GM10266 (cell line): ENCODE results near the gene ABHD14A.

Experiments used
- DNase-seq: peaks from one replicate; pipeline ENCODE4 v3.0.0; 2012; ENCODE audit errors: extremely low spot score
- TF ChIP-seq, protein P1 (sequence below): IDR thresholded peaks from 2 replicates; pipeline ENCODE4 v1.5.1; 2012; ENCODE audit warnings: mild to moderate bottlenecking, low read depth; ENCODE audit not compliant: control insufficient read depth, insufficient read depth; ENCODE audit errors: missing control alignments

ABHD14A gene

DNA sequence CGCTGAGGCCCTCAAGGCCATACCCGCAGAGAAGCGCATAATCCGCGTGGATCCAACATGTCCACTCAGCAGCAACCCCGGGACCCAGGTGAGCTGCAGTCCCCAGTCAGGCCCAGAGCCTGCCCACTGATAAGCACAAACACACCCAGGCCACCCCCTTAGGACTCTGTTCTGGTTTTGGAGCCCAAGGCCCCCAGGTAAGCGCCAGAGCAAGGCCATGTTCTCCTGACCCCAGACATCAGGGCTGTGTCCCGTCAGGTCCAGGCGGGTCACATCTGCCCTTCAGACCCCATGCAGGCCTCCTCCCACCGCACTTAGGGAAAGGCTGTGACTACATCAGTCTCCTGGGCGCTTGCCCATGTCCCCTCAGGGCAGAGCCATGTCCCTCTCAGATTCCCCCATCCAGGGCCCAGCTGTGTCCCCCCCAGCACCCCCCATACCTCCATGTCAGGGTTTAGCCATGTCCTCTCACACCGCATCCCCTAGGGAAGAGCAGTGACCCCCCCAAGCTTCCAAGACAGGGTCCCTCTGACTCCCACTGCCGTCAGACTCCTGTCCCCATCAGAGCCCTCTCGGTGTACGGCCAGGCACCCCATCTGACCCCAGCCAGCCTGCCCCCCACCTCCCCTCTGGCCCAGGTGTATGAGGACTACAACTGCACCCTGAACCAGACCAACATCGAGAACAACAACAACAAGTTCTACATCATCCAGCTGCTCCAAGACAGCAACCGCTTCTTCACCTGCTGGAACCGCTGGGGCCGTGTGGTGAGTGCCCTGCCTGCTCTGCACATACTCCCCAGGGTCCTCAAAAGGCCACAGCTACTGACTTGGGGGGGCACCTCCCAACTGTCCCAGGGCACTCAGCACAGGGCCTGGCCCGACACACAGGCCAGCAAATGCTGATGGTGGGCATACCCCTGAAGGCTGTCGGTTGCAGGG lies 31.1 kb upstream of the ABHD14A start:
- no peak for DNase-seq
- TF ChIP-seq, protein P1, sequence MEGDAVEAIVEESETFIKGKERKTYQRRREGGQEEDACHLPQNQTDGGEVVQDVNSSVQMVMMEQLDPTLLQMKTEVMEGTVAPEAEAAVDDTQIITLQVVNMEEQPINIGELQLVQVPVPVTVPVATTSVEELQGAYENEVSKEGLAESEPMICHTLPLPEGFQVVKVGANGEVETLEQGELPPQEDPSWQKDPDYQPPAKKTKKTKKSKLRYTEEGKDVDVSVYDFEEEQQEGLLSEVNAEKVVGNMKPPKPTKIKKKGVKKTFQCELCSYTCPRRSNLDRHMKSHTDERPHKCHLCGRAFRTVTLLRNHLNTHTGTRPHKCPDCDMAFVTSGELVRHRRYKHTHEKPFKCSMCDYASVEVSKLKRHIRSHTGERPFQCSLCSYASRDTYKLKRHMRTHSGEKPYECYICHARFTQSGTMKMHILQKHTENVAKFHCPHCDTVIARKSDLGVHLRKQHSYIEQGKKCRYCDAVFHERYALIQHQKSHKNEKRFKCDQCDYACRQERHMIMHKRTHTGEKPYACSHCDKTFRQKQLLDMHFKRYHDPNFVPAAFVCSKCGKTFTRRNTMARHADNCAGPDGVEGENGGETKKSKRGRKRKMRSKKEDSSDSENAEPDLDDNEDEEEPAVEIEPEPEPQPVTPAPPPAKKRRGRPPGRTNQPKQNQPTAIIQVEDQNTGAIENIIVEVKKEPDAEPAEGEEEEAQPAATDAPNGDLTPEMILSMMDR = no peak

DNA sequence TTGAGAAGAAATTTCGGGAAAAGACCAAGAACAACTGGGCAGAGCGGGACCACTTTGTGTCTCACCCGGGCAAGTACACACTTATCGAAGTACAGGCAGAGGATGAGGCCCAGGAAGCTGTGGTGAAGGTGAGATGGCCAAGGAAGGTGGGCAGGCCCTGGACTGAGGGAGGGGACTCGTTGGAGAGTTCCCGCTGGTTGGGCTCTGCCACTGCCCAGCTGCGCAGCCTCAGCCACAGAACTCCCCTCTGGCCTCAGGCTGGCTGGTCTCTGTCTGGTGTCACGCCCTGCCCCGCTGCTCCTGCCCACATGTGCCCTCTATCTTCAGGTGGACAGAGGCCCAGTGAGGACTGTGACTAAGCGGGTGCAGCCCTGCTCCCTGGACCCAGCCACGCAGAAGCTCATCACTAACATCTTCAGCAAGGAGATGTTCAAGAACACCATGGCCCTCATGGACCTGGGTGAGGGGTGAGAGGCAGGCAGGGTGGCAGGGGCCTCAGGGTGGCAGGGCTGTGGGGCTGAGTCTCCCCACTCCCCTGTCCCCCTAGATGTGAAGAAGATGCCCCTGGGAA lies 30.3 kb upstream of the ABHD14A start:
- no peak for DNase-seq
- TF ChIP-seq, protein P1 = no peak

DNA sequence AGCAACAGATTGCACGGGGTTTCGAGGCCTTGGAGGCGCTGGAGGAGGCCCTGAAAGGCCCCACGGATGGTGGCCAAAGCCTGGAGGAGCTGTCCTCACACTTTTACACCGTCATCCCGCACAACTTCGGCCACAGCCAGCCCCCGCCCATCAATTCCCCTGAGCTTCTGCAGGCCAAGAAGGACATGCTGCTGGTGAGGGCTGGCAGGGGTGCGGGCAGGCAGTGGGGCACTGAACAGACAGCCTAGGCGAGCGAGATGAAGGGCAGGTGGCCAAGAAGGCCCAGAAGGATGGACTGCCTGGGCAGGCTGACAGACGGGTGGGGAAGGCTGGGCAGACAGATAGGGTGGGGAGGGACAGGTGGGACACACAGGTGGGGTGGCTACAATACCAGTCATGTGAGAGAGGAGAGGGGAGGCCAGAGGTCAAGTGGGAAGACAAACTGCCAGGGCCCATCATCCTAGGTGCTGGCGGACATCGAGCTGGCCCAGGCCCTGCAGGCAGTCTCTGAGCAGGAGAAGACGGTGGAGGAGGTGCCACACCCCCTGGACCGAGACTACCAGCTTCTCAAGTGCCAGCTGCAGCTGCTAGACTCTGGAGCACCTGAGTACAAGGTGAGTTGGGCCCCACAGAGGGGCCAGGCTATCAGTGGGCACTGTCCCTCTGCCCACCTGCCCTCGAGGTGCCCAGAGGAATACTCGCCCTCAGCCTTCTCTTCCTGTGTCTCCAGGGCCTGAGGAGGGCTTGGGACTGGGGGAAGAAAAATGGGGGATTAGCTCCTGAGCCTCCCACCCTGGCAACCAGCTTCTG lies 29.6 kb upstream of the ABHD14A start:
- DNase-seq = no peak
- TF ChIP-seq, protein P1 = no peak

DNA sequence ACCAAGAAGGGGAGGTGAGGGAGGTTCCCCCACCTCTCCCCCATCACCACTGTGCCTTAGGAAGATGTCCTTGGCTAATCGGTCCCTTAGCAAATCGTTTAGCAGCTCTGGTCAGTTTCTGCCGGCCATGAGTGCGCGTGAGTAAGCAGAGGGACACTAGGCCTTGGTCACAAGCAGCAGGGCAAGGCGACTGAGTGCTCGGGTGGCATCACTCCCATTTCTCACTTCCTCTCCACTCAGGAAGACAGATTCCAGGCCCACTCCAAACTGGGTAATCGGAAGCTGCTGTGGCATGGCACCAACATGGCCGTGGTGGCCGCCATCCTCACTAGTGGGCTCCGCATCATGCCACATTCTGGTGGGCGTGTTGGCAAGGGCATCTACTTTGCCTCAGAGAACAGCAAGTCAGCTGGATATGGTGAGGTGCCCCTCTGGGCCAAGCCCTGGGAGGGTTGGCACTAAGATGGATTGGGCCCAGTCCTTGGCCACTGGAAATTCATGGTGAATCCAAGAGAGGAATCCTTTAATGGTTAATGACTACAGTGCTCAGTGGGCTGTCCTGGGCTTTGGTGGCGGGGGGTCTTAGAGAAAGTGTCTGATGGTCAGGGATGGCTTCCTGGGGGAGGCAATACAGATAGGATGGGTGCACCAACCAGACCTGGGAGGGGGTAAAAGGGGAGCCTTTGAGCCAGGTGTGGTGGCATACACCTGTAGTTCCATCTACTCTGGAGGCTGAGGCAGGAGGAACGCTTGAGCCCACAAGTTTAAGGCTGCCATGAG lies 28.7 kb upstream of the ABHD14A start:
- TF ChIP-seq, protein P1 = no peak
- DNase-seq = no peak

DNA sequence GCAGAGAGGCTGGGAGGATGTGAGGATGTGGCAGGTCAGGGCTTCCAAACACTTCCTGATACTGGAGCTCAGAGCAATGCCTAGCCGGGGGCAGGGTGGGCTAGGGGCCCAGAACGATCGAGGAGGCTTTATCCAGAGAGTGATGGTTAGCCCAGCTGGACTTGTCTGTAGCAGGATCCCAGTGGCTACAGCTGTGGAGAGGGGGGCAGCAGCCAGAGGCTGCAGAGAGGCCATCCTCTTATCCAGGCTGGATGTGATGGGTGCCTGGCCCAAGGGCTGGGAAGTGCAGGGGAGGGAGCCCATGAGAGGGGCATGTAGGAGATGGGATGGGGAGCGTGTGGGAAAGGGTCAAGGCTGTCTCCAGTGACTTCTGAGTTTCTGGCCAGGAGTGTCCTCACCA lies 28.1 kb upstream of the ABHD14A start:
- DNase-seq = no peak
- TF ChIP-seq, protein P1 = no peak

DNA sequence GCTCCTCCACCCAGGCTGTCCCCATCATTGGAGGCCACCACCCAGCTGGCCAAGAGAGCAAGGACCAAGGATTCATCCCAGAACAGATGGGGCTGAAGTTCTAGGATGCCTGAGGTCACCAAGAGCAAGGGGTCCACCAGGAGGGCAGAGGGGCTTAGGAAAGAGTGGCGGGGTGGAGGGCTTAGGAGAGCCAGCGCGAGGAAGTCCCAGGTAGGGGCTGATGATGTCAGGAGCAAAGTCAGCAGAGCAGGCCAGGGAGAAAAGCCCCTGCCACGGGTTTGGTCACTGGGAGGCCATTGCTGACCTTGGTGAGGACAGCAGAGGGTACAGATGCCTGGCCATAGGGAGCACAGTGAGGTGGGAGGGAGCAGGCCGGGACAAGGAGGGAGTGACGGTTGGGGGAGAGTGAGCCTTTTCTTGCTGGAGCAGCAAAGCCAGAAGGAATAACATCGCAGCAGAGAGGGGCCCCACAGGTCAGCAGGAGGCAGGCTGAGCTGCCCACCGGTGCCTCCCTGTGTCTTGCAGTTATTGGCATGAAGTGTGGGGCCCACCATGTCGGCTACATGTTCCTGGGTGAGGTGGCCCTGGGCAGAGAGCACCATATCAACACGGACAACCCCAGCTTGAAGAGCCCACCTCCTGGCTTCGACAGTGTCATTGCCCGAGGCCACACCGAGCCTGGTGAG lies 27.5 kb upstream of the ABHD14A start:
- DNase-seq = no peak
- TF ChIP-seq, protein P1 = no peak
